H7 (cell line): Measurements from ENCODE around the gene DNAJB1. TPM values are rescaled to one million over a fixed set of nuclear protein-coding genes. Genes with fewer than 3 reads are reported as not detected.

Experiments used
- DNase-seq: peaks from one replicate; pipeline ENCODE4 v3.0.0; 2012
- H3K27me3 ChIP-seq: 2 replicates; pipeline ENCODE4 v1.6.0; 2011; ENCODE audit warnings: mild to moderate bottlenecking, low read length; ENCODE audit not compliant: control insufficient read depth, insufficient read depth
- H3K36me3 ChIP-seq: replicated peaks from 2 replicates; pipeline ENCODE4 v1.5.1; 2011; ENCODE audit warnings: low read length; ENCODE audit not compliant: control insufficient read depth, insufficient read depth
- H3K4me3 ChIP-seq: 2 replicates; pipeline ENCODE4 v1.5.1; 2011; ENCODE audit warnings: low read depth, mild to moderate bottlenecking, control low read depth, low read length, moderate library complexity; ENCODE audit not compliant: insufficient read depth
- total RNA-seq: library from RNA; depleted of rRNA; stranded (reverse); fragments of >200 nt; shearing (Covaris generic); gene quantifications from 2 replicates; pipeline ENCODE4 v1.2.3, GENCODE V29; 2014

The DNAJB1 gene
- total RNA-seq, 1 experiment from 2014 or later: 46.9 TPM

DNA sequence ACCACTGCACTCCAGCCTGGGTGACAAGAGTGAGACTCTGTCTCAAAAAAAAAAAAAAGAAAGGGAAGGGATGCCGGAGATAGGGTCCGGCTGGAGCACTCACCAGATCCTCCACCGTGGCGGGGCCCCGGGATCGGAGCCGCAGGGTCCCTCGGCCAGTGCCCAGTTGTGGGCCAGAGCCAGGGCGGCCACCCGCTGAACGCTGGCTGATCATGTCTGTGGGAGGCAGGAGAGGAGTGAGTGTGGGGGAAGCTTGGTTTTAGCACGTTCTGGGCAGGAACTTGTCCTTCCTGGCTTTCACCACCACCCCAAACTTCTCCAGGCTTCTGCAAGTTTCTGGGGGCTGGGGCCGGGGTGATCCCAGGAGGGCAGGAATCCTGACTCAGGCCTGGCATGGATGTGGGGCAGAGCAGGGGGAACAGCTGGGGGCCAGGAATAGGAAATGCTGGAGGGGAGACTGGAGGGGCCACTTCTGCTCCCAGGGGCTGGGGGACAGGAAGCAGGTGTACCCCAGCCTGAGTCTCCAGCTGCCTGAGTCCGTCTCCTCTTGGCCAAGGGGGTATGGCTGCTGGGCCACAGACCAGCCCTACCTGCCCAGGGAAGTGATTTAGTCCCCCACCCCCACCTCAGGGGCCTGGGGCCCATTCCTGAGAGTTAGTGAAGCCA lies 38.8 kb downstream of the DNAJB1 start:
- peaks cover 3% of the 10 kb centered on the region for H3K36me3 ChIP-seq
- H3K4me3 ChIP-seq: no peak overlapping the region
- H3K27me3 ChIP-seq: no peaks in the 10 kb centered on the region
- DNase-seq: no peak

DNA sequence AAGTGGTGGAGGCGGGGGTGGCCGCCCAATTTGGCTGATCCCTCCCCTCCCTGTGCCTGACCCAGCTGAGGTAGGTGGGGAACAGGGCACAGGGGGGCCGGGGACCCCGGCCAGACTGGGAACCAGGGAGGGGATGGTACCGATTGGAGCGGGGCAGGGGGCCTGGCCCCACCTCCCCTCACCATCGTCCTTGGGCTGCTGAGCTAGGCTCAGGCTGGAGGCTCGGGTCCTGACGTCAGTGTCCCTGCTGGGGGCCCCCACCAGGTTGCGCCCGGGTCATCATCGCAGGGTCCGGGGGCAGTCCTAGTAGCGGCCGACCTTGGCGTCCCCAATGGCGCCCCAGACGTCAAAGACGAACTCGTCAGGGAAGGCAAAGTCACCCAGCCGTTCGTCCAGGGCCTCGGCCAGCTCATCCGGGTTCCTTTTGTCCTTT lies 40.1 kb downstream of the DNAJB1 start:
- Histone ChIP-seq H3K36me3 (peaks cover 3% of the 10 kb centered on the region), H3K4me3 (no peak overlapping the region), H3K27me3 (no peaks in the 10 kb centered on the region)
- peak; percentile 48 for DNase-seq

DNA sequence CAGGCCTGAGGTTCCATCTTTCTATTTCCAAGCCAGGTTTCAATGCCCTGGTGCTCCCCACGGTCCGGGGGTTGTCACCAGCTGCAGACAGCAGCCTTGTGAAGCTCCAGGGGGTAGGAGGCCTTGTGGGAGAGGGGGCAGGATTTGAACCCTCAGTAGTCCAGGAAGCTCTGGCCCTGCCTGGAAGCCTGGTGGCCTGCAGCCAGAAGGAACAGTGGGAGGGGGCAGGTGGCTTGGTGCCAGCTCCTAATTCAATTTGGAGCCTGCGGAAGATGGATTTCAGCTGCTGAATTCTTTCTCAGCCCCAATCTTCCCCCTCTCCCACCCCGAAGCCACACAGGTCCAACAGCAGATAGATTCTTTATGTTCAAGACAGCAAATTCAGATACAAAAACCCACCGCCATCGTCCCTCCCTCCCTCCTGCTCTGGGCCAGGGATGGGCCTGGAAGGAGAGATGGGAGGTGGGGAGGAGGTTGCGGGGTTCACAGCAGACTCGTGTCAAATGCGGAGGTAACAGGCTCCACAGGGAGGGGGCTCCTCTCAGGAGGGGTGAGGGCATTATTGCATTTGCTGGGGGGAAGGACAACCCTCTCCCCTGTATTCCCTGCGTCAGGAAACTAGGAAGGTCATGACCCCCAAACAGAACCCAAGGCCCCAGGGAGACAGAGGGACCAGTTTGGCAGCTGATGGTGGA lies 40.6 kb downstream of the DNAJB1 start:
- Histone ChIP-seq H3K4me3 (no peak overlapping the region), H3K27me3 (no peaks in the 10 kb centered on the region), H3K36me3 (peaks cover 3% of the 10 kb centered on the region)
- peak; percentile 33 for DNase-seq

DNA sequence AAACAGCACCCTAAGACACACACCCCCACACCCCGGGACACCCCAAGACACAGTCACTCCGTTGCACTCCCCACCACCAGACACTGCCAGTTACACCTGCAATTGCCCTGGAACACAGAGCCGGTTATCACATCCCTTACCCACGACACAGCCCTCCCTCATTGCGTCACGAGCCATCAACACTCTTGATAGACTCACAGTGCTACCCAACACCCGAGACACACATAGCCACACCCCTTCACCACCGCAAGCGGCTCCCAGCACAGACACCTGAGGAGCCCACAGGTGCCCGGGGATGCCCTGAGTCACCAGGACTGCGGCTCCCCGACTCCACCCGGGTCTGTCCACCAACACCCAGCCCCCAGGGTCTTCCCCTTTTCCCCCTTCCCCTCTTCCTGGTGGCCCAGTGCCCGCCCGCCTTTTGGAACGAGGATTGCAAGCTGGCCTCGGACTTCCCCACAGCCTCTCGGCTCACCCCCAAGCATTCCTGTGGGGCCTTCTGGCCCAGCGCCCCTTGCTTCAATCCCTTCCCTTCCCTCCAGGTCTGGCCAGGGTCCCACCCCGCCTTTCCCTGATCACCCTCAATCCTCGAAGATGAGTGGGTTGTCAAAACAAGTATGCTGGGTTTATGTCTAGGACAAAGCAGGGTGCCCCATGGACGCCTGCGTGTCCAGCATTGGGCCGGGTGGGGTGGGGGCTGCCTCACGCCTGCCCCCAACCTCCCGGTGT lies 41.4 kb downstream of the DNAJB1 start:
- DNase-seq: peak; percentile 78

DNA sequence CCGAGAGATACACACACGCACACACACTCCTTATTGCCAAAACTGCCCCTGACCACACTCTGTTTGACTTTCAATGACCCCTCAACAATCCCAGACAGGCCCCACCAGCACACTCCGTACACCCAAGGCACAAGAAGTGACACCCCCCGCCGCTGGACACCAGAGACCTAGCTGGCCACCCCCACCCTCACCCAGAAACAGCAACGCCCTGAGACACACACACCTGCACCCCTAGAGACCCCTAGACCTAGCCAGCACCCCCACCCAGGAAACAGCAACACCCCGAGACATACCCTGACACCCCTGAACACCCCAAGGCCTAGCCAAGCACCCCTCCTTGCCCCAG lies 41.9 kb downstream of the DNAJB1 start:
- H3K27me3 ChIP-seq: no peaks in the 10 kb centered on the region
- no peak for DNase-seq
- H3K4me3 ChIP-seq: no peak overlapping the region
- H3K36me3 ChIP-seq: peaks cover 2% of the 10 kb centered on the region; the same call in 1 of the 2 replicates

More for the DNA sequence above, 41.4 kb downstream of the DNAJB1 start:
- peaks cover 3% of the 10 kb centered on the region for H3K36me3 ChIP-seq
- no peak overlapping the region for H3K4me3 ChIP-seq
- no peaks in the 10 kb centered on the region for H3K27me3 ChIP-seq

DNA sequence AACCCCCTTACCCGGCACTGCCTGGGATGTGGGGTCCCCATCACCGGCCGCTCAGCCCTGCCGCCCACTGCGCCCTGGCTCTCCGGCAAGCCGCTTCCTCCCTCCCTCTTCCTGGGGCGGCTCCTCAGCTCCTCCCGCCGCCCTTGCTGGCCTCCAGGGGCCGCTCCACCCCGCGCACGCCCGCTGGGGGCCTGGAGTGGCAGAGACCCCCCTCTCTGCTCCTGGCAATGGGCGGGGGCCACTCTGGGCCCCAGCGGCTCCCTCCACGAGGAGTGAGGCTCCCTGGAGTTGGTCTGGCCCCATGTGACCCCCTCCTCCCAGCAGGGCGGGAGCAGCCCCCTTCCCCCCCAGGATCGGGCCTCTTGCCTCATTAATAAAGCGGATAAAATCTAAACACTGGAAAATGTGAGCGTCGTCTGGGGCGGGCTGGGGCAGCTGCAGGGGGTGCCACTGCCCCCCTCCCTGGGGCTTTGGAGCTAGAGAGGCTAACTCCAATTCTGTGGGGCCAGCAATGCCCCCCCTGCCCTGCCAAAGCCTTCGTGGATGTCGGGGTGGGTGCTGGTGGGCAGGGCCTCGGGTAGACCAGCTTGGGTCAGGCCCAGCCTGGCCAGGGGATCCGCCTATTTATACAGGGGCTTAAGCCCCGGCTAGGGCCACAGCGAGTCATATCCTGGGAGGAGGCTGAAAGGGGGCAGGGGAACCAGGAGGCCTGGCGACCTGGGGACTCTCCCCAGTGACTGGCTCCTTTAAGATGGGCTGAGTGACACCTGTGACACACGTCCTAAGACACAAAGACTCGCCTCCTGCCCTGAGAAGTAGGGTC lies 42.7 kb downstream of the DNAJB1 start, which contains the start of gene PTGER1:
Gene PTGER1 (minus strand): TSS at position 104 of the 823 bp plus-strand sequence. CDS start 1,034 bp downstream, outside the sequence.
- Histone ChIP-seq H3K4me3 (peak within 1 kb of the TSS; percentile 22; the same call in 1 of the 2 replicates), H3K36me3 (peaks cover 2% of the 10 kb centered on the region; the same call in 1 of the 2 replicates), H3K27me3 (no peaks in the 10 kb centered on the region)
- peak; percentile 95 for DNase-seq

DNA sequence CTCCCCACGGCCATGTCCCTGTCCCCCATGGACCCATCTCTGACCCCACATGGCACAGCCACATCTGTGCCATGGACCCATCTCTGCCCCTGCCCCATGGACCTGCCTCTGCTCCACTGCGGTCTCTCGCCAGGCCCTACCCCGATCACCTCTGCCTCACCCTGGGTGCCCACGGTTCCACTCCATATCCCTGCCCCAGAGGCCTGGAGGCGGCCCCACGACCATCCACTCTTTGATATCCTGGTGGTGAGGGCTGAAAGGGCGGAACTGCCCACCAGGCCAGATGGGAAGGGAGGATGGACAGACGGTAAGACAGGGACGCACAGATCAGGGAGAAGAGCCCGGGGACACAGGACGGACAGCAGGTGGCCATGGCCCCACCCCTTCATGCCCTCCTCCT lies 43.4 kb downstream of the DNAJB1 start:
- no peaks in the 10 kb centered on the region for H3K27me3 ChIP-seq
- no peak for DNase-seq

DNA sequence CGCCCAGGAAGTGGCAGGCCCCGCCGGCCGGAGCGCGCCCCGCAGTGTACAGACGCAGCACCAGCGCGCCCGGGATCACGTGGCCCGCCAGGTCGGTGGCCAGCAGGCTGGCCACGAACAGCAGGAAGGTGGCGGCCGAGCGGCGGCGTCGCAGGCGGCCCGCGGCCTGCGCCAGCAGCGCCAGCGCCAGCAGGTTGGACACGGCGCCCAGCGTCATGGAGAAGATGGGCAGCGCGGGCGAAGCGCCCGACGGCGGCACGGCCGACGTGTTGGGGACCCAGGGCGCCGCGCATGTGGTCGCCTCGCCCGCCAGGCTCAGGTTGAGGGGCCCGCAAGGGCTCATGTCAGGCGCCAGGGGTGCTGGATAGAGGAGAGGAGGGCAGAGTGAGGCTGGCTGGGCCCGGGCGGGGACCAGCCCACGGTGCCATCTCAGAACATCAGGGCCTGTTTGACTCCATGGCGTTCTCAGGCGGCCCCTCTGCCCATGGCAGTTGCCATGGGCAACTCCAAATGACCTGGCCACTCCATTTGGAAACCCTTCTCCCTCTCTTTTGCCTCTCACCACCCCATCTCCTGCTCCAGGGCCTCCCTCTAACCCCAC lies 44.1 kb downstream of the DNAJB1 start:
- H3K36me3 ChIP-seq: peaks cover 1% of the 10 kb centered on the region
- no peaks in the 10 kb centered on the region for H3K27me3 ChIP-seq
- no peak overlapping the region for H3K4me3 ChIP-seq
- peak; percentile 66 for DNase-seq

More for the DNA sequence above, 43.4 kb downstream of the DNAJB1 start:
- Histone ChIP-seq H3K36me3 (peaks cover 3% of the 10 kb centered on the region), H3K4me3 (peak overlapping the region; percentile 17; the same call in 1 of the 2 replicates)

DNA sequence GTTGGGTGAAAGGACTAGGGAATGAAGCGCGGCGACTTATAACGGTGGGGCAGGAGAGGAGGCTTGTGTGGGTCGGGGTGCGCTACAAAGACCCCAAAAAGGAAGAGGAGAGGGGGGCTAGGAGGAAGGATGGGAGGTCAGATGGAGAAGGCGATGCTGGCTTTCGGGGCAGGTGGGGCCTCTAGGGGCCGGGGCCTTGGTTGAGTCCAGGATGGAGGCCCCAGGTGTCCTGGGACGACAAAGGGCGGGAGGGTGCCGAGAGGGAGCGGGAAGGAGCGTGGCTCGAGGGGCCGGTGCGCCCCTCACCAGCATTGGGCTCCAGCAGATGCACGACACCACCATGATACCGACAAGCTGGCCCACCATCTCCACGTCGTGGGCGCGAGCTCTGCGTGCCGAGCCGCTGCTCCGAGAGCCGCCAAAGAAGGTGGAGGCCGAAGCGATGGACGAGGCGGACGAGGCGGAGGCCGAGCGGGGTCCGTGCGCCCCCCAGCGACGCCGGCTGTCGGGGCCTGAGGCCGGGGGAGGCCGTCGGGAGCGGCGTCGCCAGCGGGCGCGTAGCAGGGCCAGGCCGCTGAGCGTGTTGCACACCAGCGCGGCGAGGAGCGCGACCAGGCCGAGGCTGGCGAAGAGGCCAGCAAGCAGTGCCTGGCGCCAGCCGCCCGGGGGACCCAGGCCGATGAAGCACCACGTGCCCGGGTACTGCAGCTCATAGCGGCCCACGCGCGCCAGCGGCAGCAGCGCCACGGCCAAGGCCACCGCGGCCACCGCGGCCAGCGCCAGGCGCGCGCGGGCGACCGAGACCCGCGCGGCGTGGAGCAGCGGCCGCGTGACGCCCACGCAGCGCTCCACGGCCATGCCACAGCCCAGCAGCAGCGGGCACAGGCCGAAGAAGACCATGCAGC lies 44.9 kb downstream of the DNAJB1 start:
- DNase-seq: peak; percentile 78
- no peaks in the 10 kb centered on the region for H3K27me3 ChIP-seq
- peak overlapping the region; percentile 11; the same call in 1 of the 2 replicates for H3K4me3 ChIP-seq

DNA sequence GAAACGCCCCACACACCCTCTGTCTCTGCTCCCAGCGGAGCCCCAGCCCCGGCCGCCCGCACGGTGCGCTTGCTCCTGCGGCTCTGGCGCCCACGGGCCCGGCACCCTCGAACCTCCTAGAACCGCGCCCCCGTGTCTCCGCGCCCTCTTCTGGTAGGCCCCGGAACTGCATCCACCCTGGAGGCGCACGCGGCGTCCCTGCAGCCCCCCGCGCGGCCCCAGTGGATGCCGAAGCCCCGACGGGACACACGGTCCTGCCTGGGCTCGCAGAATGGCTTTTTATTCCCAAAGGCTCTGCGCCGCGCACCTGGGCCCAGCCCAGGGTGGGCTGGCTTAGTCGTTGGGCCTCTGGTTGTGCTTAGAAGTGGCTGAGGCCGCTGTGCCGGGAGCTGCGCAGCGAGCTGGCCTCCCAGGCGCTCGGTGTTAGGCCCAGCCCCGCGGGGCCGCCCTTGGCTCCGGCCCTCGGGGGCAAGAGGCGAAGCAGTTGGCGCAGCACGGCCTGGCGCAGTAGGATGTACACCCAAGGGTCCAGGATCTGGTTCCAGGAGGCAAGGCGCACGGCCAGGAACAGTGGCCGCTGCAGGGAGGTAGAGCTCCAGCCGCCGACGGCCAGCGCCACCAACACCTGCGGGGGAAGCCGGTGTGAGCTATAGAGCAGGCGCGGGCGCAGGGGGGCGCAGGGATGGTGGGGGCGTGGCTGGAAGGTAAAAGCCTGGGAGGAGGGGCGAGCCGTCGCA lies 45.8 kb downstream of the DNAJB1 start:
- peaks cover 3% of the 10 kb centered on the region for H3K36me3 ChIP-seq
- peak overlapping the region; percentile 50 for H3K4me3 ChIP-seq
- no peaks in the 10 kb centered on the region for H3K27me3 ChIP-seq
- peak; percentile 98 for DNase-seq

More for the DNA sequence above, 44.9 kb downstream of the DNAJB1 start:
- H3K36me3 ChIP-seq: peaks cover 1% of the 10 kb centered on the region

DNA sequence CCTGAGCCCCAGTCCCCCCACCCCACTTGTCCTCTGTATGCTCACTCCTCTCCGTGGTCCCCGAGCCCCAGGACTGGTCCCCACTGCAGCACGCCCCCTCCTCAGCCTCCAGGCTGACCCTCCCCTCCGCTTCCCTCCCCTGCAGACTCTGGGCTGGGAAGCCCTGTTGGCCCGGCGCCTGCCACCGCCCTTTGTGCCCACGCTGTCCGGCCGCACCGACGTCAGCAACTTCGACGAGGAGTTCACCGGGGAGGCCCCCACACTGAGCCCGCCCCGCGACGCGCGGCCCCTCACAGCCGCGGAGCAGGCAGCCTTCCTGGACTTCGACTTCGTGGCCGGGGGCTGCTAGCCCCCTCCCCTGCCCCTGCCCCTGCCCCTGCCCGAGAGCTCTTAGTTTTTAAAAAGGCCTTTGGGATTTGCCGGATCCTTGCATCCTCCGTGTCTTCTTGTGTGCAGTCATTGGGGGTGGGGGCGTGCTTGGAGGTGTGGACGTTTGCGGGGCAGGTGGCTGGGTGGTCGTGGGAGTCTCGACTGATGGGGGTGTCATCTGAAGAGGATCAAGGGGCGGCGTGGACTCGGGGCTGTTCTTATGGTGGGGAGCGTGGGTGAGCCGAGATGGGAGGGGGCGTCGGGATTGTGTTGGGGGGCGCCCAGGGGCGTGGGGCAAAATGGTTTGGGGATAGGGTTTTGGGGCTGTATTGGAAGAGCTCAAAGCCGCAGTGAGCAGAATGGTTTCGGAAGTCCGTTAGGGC lies 46.6 kb downstream of the DNAJB1 start:
- peaks cover 3% of the 10 kb centered on the region for H3K36me3 ChIP-seq
- H3K27me3 ChIP-seq: no peaks in the 10 kb centered on the region
- DNase-seq: peak; percentile 78
- H3K4me3 ChIP-seq: peak overlapping the region; percentile 50; the same call in 1 of the 2 replicates
